Middle frontal gyrus (tissue), 1 donor: ENCODE results near the gene ATG2A.

Experiments
- DNase-seq: peaks from one replicate; pipeline ENCODE4 v3.0.0-alpha.2; 2015; ENCODE audit warnings: low spot score; ENCODE audit errors: extremely low spot score

Gene ATG2A

GRCh38 chr11:64870893-64871466 lies 46.0 kb downstream of the ATG2A start:
- DNase-seq = no peak

GRCh38 chr11:64870176-64870892 lies 46.7 kb downstream of the ATG2A start:
- no peak for DNase-seq

DNA sequence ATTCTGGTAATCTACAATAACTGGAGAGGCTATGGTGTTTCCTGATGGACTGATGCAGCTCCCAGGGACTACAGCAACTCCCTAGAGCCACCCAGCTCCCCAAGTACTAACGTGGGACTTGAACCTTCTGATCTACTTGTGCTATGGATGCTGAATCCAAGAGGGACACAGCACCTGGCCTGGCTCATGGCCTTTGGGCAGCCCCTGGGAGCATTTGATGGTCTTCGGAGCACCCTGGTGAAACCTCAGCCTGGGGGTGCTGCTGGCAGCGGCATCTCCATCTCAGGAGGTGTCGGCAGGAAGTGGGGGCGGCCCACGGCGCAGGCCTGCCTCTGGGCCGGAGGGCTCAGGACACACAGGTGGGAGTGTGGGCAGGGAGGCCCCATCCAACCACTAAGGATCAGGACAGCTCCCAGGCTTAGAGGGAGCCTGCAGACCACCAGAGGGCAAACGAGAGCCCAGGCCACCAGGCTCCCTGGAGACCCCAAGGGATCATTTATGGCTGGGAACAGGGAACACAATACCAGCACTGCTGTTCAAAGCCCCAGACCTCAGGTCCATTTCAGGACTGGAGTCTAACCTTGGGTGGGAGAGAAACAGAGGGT lies 47.3 kb downstream of the ATG2A start:
- DNase-seq = no peak

- no peak for DNase-seq
Observed at GRCh38 chr11:64868904-64869570, 48.0 kb downstream of the ATG2A start.

GRCh38 chr11:64867748-64868462 lies 49.1 kb downstream of the ATG2A start:
- no peak for DNase-seq

- no peak for DNase-seq
Observed at GRCh38 chr11:64866173-64866491, 50.9 kb downstream of the ATG2A start.

DNA sequence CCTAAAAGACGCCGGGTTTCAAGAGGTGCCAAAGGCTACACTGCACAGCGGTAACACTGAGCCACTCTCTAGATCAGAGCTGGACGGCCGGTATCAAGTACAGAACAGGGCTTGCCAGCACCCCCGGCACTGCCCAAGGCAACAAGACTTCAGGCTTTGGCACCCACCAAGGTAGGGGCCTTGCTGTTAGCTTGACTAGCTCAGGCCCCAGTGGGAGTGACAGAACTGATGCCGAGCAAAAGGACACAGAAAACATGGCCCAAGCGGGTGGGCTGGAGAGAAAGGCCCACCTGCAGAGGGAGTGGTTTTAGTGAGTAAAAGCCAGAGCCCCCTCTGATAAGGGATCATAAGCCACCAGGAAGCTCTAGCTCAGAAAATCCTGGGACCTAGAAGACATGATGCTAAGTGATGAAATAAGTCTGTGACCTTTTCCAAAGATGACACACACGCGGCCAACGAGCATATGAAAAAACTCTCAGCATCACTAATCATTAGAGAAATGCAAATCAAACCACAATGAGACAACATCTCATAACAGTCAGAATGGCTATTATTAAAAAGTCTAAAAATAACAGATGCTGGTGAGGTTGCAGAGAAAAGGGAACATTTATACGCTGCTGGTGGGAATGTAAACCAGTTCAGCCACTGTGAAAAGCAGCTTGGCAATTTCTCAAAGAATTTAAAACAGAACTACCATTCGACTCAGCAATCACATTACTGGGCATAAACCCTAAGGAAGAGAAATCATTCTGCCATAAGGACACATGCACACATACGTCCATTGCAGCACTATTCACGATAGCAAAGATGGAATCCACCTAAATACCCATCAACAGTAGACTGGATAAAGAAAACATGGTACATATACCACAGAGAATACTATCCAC lies 51.5 kb downstream of the ATG2A start:
- DNase-seq = no peak

DNA sequence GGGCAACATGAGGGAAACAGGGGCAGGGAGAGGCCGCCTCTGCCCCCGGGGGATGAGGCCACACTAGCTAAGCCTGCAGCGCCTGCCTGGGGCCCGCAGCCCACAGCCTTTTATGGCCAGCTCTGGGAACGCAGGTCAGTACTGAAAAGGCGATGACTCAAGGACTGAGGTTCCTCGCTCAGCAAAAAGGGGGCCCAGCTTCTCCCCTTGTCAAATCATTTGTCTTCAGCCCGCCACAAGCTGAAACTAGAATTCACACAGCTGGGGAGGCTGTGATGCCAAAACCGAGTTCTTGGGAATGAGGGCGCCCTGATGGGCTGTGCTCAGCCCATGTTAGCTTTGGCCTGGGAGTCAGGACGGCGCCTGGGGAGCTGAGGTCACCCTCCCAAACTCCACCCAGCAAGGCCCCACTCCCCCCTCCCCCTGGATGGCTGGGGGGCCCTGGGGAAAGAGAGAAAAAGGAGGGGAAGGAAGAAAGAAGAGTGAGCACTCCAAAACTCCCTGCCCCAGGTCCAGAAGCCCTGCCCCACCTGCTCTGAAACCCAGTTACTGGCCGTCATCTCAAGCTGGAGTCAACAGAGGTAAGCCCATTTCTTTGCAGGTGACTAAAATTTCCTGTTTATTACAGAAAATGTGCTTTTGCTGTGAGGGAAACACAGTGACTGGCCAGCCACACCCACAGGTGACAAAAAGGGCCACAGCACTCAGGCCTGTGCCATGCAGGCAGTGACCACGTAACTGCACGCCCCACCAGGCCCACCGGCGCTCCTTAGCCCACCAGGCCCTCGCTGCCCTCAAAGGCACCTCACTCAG lies 52.3 kb downstream of the ATG2A start:
- no peak for DNase-seq

DNA sequence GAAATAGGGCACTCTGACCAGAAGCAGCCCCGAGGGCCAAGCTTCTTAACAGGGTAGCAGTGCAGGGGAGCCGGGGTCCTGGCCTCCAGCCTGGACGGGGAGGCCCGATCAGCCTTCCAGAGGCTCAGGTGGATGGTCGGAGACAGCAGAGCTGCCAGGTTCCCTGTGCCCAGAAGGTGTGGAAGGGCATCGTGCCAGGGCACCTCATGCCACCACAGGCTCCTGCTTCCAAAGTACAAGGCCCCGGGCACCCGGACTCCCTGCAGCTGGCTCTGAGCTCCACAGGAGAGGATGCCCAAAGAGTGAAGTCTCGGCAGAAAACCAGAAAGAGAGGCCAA lies 52.9 kb downstream of the ATG2A start:
- no peak for DNase-seq

GRCh38 chr11:64863391-64864060 lies 53.5 kb downstream of the ATG2A start:
- DNase-seq = no peak

DNA sequence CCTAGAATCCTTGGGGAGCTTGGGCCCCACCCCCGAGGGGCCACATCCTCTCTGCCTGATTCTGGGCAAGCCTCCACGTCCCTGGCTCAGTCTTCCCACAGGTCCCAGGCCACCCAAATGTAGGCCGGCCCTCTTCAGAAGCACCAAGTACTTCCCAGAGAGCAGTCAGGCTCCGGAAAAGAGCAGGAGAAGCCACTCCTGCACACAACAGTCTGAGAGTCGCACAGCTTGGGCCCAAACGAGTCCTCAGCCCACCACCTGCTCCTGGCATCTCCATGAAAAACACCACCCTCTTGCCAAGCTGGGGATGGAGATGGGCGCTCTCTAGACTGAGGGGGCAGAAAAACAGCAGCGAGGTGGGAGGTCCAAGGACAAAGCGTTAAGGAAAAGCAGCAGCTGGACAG lies 54.0 kb downstream of the ATG2A start:
- no peak for DNase-seq

DNA sequence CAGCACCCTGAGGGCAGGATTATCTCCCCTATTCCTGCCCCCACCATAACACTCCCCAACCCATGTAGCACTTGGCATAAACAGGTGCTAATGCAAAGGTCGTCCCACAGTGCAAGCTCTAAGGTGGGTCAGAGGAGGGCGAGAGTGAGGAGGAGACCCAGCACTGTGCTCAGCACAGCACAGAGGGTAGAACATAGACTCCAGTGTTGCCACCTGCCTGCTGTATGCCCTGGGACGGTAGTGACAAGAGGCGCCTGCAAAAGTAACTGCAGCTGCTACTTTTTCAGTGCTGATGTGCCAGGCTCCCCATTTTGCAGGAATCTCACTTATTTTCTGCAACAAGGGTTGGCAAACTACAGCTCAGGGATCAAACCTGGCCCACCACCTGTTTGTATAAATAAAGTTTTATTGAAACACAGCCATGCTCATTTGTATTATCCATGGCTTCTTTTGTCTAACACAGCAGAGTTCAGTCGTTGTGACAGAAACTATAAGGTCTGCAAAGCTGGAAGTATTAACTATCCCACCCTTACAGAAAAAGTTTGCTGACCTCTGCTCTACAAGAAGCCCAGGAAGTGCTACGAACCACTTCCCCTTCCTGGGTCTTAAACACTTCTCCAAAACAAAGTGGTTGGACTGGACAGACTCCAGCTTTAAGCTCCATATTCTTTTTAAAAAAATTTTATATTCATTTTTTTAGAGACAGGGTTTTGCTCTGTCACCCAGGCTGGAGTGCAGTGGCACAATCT lies 55.6 kb downstream of the ATG2A start:
- no peak for DNase-seq

- no peak for DNase-seq
Observed at GRCh38 chr11:64859542-64860414, 57.2 kb downstream of the ATG2A start.

- no peak for DNase-seq
Observed at GRCh38 chr11:64858467-64859263, 58.3 kb downstream of the ATG2A start.

DNA sequence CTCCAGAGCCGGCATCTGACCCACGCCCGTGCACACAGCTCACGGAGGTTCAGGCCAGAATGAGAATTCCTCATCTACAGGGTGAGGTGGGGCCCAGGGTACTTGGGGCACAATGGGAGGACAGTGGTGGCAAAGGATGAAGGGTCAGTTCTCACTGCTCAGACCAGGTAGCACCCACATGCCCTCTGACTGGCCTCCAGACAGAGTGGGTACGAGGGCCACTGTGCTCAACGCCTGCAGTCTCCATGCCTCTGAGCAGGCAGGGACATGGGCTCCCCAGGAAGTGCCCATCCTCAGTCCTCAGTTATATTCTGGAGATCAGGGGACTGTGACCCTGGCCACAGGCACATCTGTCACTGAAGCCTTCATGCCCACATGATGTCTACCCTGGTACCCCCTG lies 59.5 kb downstream of the ATG2A start:
- DNase-seq = no peak

DNA sequence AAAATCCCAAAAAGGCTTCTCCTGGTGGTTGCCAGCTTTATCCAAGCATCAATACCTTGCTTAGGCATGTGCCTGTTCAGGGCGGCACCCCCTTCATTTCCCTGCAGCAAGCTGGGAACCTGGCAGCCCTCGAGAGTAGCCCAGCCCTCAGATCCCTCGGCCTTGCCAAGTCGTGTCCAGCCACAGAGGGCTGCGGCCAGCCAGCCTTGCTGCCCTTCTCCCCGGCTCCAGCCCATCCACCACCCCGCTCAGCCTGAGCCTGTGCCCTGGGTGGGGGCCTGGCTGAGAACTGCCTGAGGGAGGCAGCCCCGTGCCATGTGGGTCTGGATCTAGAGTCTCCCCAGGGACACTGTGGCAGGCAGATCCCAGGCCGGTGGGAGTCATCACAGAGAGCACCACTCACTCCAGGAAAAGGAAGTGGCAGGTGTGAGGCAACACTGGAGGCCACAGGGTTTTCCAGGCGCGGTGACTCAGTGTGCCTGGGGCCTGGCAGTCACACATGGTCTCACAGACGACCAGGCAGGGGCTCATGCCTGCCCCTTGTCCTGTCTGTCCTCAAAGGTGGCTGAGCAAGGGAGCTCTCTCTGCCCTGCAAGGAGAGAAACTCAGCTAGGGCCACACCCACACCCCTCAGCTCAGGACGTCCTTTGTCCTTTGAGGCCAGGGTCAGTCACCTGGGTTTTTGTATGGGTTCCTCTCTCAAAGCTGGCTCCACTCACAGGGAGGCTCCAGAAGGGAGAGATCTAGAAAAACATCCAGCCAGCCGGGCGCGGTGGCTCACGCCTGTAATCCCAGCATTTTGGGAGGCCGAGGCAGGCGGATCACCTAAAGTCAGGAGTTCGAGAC lies 60.4 kb downstream of the ATG2A start:
- no peak for DNase-seq
